Suprapubic skin (tissue), 4 donors: ENCODE results near the gene CS.

ENCODE experiments used
- EP300 ChIP-seq: sonication (generic); formaldehyde crosslinking; IDR thresholded peaks from one replicate; pipeline ENCODE4 v1.6.1; 2017; ENCODE audit warnings: antibody characterized with exemption
- POLR2A ChIP-seq, 2 donors: fragments of 450-650 bp; IDR thresholded peaks; one replicate each; pipeline ENCODE4 v1.6.1; 2017; ENCODE audit warnings: antibody characterized with exemption in 2 of 2, mild to moderate bottlenecking in 2 of 2, moderate library complexity in 2 of 2
- POLR2AphosphoS5 ChIP-seq, 3 donors: sonication (generic); formaldehyde crosslinking; IDR thresholded peaks; one replicate each; pipeline ENCODE4 v1.6.1; 2017; ENCODE audit warnings: antibody characterized with exemption in 3 of 3
- TF ChIP-seq, protein P1 (sequence below), 2 donors: fragments of 200-600 bp in 1 of 2; fragments of 450-650 bp in 1 of 2; sonication (generic) in 1 of 2; IDR thresholded peaks; one replicate each; pipeline ENCODE4 v1.5.1; 2016 to 2019; ENCODE audit warnings: antibody characterized with exemption in 2 of 2, mild to moderate bottlenecking in 1 of 2, moderate library complexity in 1 of 2

DNA sequence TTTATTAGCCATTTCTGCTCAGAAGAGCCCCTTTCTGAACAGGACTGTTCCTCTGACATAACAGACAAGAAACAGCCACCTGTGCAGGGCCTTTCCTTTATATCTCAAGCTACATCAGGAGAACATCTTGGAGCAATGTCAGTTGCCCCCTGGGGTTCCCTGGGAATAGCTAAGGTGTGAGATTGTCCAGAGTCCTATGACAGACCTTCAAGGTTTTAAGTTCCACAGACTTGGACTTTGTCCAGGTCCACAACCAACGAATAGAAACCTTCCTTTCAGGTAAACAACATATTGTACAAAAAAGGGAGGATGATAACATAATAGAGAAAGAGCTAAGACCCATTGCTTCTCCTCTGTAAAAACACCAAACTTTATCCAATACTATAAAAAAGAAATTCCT is 41.5 kb upstream of the CS start:
- TF ChIP-seq POLR2AphosphoS5 (IDR thresholded peaks at IDR 0.05), result no peak
- no peak for TF ChIP-seq EP300
- TF ChIP-seq, protein P1, sequence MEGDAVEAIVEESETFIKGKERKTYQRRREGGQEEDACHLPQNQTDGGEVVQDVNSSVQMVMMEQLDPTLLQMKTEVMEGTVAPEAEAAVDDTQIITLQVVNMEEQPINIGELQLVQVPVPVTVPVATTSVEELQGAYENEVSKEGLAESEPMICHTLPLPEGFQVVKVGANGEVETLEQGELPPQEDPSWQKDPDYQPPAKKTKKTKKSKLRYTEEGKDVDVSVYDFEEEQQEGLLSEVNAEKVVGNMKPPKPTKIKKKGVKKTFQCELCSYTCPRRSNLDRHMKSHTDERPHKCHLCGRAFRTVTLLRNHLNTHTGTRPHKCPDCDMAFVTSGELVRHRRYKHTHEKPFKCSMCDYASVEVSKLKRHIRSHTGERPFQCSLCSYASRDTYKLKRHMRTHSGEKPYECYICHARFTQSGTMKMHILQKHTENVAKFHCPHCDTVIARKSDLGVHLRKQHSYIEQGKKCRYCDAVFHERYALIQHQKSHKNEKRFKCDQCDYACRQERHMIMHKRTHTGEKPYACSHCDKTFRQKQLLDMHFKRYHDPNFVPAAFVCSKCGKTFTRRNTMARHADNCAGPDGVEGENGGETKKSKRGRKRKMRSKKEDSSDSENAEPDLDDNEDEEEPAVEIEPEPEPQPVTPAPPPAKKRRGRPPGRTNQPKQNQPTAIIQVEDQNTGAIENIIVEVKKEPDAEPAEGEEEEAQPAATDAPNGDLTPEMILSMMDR (IDR thresholded peaks at IDR 0.05), result no peak
- TF ChIP-seq POLR2A (IDR thresholded peaks at IDR 0.05), result no peak
